Mesenteric fat pad (tissue), 1 donor: ENCODE results near the gene GTPBP4. TPM values are rescaled to one million over a fixed set of nuclear protein-coding genes. Genes with fewer than 3 reads are reported as not detected.
A peak's percentile ranks its signal among the peaks of the same experiment; 100 is the strongest.
"Not testable (repeated sequence)": the region's sequence is repeated elsewhere in the genome, so short reads cannot be mapped to it uniquely, and the experiment has no call there.

Experiments used
- DNase-seq: peaks from one replicate; pipeline ENCODE4 v3.0.0-alpha.2; 2020; ENCODE audit warnings: low spot score
- total RNA-seq: library from RNA; stranded (reverse); fragmentation: NEBNext Ultra II Directional; extraction: Animal tissue kit (Norgen Biotek cat#: 25700); gene quantifications from one replicate; pipeline ENCODE4 v1.2.1, GENCODE V29; 2021
- donor health status: DM: yes; HTN: yes; CAD: no.

GTPBP4 gene
- total RNA-seq, 1 donor from 2014 or later = 59.9 TPM

DNA sequence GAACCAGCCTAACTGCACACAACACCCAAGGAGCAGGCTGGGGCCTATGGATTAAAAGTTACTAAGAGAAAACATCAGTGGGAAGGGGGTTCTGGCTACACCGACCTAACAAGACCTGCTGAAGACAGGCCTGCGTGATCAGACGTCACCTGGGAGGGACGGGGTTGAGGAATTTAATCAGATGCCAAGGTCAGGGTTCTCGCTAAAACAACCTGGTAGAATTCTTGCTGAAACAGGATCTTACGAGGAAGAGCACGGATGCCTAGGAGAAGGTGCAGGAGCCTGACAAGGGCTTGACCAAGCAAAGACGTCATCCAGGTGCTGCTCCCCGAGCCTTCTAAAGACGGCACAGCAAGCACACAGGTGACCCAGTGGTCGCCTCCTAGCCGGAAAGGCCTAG lies 35.9 kb downstream of the GTPBP4 start:
- DNase-seq = no peak

DNA sequence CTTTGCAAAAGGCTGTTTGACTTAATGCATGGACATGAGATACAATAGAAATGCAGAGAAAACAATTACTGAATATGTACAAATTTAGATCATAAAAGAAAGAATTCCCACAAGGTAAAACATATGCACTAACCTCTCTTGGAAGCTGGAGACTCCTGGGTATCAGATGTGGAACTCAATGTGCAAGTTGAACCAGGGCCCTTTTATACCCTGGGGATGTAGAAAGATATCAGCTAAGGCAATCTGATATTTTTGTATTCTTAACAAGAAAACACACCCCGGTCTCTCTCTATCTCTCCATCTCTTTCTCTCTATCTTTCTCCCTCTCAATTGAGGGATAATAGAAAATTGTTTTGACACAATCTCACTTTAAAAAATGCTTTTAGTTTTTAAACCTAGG lies 37.4 kb downstream of the GTPBP4 start, which contains the start of gene IDI2:
Gene IDI2 (minus strand): TSS at position 177 of the 400 bp plus-strand sequence. CDS start 1,136 bp downstream, outside the sequence.
- DNase-seq = no peak

DNA sequence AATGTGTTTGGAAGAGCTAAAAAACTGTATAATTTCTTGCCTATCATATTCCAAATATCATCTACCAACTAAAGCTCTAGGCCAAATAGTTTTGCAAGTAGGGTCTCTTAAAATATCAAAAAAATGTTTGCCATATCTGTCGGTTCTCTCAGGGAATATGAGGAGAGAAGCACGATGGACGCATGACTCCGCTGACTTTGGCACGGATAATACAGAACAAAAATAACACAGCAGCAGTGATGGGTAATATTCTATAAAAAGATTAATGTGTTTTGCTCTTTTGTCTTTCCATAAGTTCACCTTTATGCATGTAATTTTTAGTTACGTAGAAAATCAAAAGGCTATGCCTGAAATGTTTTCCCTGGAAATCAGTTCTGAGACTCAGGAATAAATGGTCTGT lies 38.3 kb downstream of the GTPBP4 start:
- DNase-seq = no peak

DNA sequence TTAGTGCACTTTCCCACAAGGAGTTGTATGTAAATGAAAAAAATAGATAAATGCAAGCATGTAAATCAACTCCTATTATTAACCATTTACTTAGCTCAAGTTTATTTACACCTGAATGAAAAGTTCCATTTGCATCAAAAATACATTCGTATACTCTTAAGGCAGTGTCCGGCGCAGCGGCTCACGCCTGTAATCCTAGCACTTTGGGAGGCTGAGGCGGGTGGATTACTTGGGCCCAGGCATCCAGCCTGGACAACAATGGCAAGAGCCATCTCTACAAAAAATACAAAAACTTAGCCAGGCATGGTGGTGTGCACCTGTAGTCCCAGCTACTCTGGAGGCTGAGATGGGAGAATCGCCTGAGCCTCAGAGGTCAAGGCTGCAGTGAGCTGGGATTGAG lies 41.6 kb downstream of the GTPBP4 start:
- no peak for DNase-seq

DNA sequence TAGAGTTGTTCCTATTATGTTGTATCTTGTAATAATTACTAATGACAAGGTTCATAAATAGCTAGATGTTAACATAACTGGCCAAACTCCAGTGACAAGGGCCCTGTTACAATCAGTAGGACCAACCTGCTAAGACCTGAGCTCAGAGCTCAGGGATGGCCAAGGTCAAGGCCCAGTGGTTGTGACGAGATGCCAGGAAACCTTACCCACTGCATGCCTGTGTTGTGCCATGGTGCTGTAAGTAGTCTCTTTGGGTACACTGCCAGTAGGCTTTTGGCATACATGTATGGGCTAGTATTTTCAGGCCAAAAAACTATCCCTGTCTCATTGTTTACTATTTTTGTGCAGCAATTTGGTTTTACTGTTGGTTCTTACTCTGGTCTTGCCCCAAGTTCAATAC lies 45.4 kb downstream of the GTPBP4 start:
- DNase-seq = no peak

DNA sequence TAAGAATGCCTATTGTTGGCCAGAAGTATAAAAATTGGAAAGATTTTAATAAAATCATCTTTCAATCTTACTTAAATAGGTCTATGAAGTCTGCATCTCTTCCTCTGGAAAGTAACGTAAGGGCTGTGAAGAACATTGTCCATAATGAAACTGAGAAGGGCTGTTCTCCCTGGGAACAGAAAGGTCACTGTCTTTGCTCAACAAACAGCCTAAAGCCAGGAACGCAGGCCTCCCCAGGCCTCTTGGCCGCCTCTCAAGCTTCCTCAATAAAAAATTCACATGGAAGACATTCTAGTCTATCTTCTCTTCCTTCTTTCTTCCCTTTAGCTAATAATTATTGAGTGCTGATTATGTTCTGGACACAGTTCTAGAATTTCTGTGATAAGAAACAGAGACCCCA lies 46.5 kb downstream of the GTPBP4 start:
- DNase-seq = no peak

DNA sequence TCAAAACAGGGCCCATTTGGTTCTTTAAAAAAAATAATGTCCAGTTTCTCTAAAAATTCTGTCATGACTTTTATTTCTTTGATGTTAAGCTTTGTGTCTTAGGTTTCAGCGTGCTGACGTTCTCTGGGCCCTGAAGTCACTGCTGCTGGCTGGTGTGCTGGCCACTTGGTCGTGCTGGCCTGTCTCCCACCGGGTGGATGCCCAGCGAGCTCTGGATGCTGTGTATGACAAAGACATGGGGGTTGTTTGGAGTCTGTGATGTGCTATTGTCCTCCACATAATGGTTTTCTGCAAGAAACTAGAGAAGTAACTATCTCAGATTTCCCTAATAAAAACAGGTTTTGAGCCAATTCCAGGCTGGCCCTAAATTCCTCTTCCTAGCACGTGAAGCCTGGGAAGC lies 47.0 kb downstream of the GTPBP4 start:
- DNase-seq = no peak

DNA sequence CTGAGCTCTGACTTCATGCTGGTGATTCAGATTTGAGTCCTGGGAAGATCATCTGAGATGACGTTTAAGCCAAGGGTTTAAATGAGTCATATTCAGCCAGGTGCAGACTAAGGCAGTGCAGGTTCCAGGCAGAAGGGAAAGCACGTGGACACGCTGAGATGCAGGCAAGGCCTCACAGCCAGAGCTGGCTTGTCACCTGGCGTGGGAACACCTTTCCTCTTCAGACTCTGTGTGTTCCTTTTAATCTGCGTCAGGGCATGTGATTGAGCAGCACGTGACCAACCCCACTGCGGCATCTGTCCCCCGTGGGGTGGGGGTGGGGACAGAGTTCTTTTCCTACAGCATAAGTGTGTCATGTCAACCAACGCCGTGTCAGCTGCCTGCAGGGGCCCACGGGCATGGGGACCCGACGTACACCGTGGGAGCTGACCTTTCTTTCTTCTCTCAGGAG lies 48.1 kb downstream of the GTPBP4 start:
- no peak for DNase-seq

DNA sequence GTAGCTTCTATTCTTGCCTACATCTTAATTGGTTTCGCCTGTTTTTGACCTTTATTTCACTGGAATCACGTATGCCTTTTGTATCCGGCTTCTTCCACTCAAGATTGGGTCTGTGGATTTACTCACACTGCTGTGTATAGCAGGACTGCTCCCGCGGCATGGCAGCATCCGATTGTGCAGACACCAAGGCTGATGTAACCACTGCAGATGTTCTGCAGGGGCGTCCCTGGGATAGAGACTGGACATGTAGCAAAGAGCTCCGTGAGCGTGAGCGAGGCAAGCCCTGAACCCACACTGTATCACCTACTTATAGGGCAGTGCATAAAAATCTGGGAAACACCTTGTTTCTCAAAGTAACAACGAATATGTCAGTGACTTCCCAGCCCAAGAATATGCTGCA lies 48.9 kb downstream of the GTPBP4 start:
- DNase-seq = no peak

DNA sequence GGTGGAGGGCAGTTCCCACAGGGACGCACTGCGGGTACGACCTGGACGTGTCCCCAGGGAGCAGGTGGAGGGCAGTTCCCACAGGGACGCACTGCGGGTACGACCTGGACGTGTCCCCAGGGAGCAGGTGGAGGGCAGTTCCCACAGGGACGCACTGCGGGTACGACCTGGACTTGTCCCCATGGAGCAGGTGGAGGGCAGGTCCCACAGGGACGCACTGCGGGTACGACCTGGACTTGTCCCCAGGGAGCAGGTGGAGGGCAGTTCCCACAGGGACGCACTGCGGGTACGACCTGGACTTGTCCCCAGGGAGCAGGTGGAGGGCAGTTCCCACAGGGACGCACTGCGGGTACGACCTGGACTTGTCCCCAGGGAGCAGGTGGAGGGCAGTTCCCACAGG lies 50.5 kb downstream of the GTPBP4 start:
- DNase-seq = not testable (repeated sequence)

DNA sequence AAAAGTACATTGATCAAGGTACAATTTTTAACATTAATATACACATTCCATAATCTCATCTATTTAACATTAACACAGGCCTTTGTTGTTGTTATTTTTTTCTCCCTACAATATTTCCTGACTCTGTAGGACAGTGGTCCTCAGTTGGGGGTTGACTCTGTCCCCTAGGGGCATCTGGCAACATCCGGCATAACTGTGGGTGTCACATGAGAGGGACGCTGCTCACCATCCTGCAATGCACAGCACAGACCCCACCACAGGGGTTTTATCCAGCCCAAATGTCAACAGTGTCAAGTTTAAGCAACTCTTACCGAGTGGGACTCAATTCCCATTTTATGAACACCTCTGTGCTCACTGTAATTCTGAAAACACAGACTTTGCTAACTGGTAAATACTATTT lies 51.9 kb downstream of the GTPBP4 start:
- no peak for DNase-seq

DNA sequence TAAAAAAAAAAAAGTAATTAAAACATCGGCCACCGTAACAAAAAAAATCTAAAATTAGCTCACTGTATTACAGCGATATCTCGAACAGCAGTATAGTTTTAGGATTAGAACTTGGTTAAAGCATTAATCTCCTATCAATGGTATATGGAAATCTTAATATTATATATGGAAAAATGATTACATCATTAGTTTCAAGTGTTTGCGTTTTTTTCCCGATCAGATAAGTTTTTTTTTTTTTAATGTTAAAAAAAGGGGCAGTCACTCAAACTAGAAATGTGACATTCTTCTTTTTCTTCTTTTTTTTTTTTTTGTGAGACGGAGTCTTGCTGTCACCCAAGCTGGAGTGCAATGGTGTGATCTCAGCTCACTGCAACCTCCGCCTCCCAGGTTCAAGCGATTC lies 53.3 kb downstream of the GTPBP4 start:
- DNase-seq = no peak

DNA sequence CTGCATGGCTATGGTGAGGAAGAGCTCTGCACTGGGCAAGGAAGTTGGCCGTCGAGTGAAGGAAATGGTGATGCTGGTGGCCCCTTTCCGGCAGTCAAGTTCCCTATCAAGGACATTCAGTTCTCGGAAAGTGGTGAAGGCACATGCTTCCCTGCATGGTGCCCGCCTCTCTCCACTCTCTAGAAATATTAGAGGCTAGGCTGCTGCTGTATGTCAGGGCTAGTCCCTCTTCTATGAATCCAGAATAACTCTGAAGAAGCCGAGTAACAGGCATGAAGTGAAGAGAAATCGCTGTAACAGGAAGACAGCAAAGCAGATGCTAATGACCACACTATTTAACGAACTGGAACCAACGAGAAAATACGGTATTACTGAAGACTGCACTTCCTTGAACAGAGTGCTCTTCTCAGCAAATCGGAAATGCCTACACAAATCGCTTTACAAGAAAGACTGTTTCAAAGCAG lies 55.3 kb downstream of the GTPBP4 start:
- DNase-seq = no peak

DNA sequence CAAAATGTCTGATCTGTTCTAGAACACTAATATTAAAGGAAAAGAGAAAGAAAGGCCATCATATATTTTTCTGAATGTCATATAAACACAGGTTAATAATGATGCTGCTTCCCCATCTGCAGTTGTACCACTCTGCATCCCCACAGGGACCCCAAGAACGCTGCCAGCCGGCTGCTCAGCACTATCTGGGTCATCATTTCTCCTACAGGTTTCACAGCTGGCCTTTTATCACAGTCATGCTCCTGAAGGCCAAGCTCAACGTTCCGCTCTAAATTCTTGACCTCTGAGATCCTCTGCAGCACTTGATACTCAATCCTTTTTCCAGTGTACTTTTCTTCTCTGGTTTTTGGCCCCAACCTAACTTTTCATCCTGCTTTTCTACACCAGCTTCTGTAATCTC lies 55.9 kb downstream of the GTPBP4 start:
- DNase-seq = no peak

DNA sequence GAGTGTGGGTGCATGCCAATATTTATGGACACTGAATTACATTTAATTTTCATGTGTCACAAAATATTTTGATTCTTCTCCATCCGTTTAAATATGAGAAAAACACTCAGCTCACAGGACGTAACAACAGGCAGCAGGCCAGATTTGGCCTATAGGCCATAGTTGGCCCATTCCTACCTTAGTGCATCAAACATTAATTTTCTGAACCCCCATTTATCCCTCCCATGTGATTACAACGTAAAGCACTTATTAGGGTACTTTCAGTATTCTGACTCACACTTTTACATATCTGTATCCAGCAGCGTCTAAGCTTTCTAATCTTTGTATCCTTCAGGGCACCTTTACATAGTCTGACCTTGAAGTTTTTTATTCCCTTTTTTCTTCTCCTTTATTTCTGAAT lies 56.7 kb downstream of the GTPBP4 start:
- DNase-seq = no peak

DNA sequence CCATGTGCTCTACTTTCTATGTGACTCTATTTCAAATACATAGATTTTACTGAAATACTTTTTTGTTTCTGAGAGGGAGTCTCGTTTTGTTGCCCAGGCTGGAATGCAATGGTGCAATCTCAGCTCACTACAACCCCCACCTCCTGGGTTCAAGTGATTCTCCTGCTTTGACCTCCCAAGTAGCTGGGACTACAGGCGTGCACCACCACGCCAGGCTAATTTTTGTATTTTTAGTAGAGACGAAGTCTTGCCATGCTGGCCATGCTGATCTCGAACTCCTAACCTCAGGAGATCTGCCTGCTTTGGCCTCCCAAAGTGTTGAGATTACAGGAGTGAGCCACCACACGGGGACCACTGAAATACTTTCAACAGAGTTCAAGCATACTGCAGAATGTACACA lies 57.2 kb downstream of the GTPBP4 start:
- no peak for DNase-seq

DNA sequence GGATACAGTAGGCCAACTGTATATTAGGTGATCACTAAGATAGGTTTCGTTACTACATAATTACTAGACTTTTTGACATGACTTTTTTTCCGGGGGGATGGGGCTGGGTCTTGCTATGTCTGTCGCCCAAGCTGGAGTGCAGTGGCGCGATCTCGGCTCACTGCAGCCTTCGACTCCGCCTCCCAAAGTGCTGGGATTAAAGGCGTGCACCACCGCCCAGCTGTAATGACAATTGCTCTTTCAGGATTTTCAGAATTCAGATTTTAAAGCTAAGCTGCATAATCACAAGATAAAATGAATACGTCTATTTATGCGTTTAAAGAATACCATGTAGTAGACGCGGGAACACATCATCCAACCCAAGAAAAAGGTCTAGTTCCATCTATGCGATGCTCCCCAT lies 59.7 kb downstream of the GTPBP4 start:
- no peak for DNase-seq

DNA sequence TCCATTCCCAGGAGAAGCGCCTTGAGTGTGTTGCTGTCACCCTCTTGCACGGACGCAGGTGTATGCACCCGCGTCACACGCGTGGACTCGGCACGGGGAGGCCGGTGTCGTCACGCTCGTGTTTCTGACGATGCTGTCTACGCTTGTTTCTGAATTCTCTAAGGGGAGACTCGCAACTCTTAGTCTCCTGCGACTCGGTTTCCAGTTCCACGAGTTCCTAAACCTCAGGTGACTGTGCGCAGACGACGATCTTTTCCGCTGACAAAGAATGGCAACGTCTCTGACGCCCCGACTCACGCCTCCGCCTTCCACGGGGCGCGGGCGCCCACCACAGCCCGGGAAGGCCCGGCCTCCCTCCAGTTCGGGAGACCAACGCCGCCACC lies 60.1 kb downstream of the GTPBP4 start:
- DNase-seq = no peak

DNA sequence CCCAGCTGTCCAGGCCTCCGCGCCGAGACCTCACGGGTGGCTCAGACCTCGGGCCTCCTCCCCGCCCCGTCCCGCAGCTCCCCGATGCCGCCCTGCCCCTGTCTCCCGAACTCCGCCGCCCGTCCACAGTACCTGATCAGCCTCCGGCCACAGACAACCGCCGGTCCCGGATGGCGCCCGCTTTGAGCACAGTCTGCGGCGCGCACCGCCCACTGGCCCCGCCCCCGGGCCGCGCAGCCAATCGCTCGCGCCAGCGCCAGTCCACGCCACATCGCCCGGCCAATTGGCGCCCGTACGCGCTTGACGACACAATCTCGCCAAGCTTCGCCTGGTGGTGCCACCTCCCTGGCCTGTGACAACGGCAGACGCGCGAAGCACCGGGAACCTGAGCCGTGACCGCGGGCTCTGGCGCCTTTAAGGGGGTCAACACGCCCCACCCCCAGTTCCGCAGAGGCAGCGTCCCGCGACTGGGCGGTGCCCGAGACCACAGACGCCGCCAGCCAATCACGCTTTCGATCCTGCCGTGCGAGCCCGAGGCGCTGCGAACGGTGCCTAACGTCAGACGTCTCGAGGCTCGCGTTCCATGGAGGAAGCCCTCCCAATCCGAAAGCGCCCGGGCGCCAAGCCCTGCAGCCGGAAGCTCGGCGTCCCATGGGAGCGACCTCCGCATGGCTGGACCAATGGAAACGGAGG lies 60.6 kb downstream of the GTPBP4 start, which contains the start of gene IDI1:
Gene IDI1 (minus strand): TSS at position 388 of the 693 bp plus-strand sequence. CDS start 116 bp downstream, at position 272.
- peak; percentile 99 for DNase-seq

DNA sequence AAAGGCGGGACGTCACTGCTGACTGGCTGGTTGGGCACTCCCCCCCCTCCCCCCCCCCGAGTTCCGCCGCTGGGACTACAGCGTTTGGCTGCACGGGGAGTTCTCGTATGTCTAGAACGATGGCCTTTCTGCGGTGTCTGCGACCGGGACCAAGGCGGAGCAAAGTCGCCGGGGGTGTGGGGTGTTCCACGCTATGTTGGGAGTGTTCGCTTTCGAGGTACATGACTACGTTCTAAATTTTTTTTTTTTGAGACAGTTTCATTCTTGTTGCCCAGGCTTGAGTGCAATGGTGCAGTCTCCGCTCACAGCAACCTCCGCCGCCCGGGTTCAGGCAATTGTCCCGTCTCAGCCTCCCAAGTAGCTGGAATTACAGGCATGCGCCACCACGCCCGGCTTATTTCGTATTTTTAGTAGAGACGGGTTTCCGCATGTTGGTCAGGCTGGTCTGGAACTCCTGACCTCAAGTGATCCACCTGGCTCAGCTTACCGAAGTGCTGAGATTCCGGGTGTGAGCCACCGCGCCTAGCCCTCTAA lies 61.3 kb downstream of the GTPBP4 start:
- DNase-seq = no peak

DNA sequence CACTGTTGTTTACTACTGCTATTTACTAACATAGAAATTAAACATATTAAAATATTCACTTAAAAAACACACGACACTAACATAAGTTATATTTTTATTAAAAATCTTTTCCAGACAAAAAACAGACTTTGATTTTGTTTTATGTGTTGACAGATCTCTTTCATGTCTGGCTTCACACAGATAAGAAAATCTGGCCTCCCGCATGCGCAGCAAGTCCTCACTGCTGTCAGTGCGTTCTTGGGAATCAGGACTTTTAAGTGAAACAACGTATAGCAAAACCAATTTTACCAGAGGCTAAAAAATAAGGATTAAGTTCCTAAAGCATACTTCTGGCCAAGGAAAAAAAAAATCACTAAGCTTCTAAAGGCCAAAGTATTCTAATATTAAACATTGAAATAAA lies 61.9 kb downstream of the GTPBP4 start:
- no peak for DNase-seq

DNA sequence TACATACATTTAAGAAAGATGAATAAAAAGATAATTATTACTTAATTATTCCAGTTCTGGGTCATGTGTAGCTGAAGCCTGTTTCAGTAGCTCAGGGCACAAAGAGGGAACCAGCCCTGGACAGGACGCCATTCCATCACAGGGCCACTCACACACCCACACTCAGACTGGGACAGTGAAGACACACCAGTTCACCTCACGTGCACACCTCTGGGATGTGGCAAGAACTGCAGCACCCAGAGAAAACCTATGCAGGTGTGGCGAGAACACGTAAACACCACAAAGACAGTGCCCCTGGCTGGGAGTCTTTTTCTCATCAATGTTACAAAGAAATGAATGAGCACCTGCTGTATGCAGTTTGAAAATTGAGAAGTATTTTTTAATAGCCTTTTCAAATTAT lies 62.3 kb downstream of the GTPBP4 start:
- no peak for DNase-seq

DNA sequence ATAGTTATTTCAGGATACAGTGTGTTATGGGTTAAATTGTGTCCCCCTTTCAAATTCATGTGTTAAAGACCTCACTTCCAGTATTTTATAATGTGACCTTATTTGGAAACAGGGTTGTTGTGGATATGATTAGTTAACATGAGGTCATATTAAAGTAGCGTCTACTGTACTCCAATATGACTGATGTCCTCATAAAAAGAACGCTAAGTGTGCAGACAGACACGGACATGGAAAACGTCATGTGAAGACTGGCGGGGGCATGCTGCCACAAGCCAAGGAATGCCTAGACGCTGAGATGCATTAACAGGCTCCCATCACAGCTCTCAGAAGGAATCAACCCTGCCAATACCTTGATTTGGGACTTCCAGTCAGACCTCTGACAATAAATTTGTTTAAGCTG lies 66.5 kb downstream of the GTPBP4 start:
- DNase-seq = no peak
